GM04504 (cell line): ENCODE results near the gene PPP1R1B.

Experiments used
- DNase-seq: peaks from one replicate; pipeline ENCODE4 v3.0.0-alpha.2; 2012; ENCODE audit warnings: low read depth

The PPP1R1B gene

GRCh38 chr17:39633570-39634183, 6.9 kb downstream of the PPP1R1B start:
- DNase-seq: no peak

- no peak for DNase-seq
Measured at GRCh38 chr17:39634384-39634871, 7.7 kb downstream of the PPP1R1B start.

- no peak for DNase-seq
Measured at GRCh38 chr17:39635614-39636176, 8.9 kb downstream of the PPP1R1B start.

DNA sequence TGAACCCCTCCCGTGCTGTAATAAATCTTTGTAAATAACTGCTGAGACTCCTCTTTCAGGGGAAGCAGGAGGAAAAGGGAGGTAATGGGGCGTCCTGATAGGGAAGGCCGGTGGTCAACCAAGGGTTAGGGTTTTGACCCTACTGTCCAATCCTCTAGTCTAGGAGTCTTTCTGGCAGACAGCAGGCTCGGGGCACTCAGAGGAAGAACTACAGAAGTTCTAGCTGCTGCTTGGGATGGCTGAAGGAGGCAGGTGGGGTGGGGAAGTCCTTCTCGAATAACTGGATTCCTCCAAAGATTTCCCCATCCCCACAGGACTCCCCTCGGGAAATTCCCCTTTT, 9.8 kb downstream of the PPP1R1B start:
- DNase-seq: no peak

DNA sequence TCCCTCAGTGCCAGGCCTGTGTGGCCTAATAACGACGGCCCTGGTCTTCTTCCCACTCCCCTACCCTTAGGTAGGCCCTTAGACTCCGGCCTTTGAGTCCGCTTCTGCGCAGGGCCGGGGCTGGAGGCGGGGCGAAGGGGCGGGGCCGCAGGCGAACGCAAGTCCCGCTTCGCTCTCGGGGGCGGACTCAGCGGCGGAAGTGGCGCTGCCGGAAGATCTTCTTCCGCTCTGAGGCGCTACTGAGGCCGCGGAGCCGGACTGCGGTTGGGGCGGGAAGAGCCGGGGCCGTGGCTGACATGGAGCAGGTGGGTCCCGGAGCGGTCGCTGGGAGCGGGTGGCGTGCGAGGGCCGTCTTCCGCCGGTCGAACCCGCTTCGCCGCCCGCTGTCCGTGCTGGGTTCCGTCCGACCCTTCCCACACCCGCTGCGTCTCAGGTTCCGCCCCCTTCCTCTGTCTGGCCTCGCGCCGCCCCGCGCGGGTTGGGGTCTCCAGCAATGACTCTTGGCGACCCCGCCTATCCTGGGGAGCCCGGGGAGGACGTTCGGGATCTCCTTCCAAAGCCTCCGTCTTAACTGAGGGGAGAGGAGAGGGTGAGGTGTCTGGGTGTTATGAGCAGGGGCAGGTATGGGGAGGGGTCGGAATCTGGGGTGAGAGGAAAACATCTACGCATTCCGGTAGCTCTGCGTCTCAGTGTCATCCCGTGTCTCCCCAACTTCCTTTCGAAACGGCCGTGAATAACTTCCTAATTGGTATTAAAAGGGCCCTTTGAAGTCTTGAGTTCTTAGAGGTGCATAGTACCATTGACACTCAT, 10.4 kb downstream of the PPP1R1B start, which contains the start of gene STARD3:
Gene STARD3 (plus strand): TSS at position 218 of the 810 bp plus-strand sequence. CDS start 16,388 bp downstream, outside the sequence.
- DNase-seq: peak; percentile 59

DNA sequence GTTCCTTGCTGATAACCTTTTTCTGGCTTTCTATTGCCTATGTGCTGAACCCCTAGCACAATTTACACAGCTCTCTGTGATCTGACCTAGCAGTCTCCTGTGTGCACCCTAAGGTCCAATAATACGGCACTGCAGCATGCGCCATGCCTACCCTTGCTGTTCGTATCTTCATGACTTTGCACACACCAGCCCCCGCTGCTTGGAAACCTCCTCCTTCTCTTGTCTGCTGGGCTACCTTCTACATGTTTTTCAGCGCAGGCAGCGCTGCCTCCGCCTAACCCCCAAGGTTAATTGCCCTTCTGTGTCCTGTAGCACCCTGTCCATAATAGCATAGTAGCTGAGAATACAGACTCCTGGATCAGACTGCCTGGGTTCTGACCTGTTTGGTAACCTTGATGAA, 11.6 kb downstream of the PPP1R1B start:
- no peak for DNase-seq

GRCh38 chr17:39639043-39639442, 12.3 kb downstream of the PPP1R1B start:
- no peak for DNase-seq

DNA sequence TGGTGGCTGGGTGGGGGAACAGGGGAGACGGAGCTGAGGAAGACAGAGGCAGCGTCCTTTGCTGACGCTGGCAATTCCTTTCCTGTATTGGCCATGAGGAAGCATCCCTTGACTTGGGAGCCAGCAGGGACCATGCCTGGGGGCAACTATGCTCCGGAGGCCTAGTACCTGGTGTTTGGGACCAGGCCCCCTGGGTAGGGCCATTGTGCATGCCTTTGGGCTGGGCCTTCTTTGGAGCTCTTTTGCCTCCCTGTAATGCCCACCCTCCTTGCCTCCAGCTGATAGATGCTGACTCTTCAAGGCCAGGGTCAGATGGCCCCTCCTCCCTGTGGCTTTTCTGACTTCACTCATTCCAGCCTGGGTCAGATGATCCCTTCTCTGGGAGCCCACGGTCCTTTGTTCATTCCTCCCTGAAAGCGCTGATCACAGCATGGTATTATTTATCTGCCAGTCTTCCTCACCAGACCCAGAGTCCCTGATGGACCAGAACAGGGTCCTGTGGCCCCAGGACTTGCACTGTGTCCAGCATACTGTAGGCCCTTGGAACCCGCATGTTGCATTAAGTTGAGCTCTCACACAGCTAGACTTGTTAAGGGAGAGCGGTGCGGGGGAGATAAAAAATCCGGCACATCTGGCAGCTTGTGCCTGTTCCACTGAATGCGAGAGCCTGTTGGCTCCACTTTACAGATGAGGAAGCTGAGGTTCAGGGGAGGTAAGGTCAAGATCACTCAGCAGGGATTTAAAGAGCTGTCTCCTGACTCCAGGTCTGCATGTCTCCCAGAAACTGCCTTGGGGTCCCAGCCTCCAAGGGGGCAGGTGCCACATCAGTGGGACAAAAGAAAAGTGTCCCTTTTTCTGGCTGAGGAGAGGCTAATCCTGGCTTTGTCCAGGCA, 13.1 kb downstream of the PPP1R1B start:
- no peak for DNase-seq

GRCh38 chr17:39640591-39641031, 13.9 kb downstream of the PPP1R1B start:
- DNase-seq: no peak

GRCh38 chr17:39641097-39641496, 14.3 kb downstream of the PPP1R1B start:
- DNase-seq: no peak

DNA sequence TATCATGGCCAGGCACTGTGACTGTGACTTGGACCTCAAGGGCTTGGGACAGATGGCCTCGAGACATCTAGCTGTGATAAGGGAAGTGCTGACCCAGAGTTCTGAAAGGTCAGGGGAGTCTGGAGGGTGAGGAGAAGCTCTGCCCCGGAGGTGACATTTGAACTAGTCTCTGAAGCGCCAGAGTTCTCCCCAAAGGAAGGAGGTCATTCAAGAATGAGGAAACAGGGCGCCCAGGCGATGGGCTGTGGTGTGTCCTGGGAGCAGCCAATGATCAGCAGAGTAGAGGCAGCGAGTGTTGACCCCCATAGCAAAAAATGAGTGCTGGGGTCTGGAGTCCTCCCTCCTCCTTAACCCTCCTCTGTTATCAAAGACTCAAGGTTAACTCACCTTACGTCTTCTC, 15.1 kb downstream of the PPP1R1B start:
- DNase-seq: no peak

GRCh38 chr17:39642291-39643074, 15.7 kb downstream of the PPP1R1B start:
- DNase-seq: no peak

DNA sequence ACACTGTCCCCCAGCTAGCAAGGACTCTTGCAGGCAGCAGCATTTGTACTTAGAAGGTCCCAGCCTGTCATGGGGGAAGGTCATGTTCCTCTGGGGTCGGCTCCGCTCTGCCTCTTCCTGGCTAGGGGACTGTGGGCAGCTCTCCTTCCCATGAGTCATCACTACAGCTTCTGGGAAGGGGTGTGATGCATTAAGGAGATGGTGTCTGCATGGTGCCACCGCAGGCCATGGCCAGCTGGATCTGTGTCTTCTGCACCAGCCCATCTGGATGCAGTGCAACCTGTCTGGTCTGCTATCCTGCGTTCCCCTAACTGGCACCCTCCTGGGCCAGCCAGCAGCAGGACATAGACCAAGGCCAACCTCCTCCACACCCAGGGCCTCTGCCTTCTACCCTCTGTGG, 16.5 kb downstream of the PPP1R1B start:
- DNase-seq: no peak

GRCh38 chr17:39647256-39647655, 20.5 kb downstream of the PPP1R1B start:
- DNase-seq: no peak

GRCh38 chr17:39648616-39649366, 22.0 kb downstream of the PPP1R1B start:
- no peak for DNase-seq

DNA sequence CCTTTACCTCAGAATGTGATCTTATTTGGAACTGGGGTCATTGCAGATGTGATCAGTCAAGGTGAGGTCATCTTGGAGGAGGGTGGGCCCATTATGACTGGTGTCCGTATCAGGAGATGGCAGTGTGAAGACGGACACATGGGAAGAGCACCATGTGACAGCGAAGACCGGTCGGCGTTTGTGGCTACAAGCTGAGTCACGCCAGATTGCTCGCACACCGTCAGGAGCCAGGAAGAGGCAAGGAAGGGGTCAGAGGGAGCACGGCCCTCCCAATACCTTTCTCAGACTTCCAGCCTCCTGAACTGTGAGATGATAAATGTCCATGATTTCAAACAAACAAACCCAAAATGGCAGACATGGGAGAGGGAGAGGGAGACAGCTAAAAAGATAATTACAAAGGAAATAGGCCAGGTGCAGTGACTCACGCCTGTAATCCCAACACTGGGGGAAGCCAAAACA, 23.4 kb downstream of the PPP1R1B start:
- DNase-seq: no peak

GRCh38 chr17:39651923-39652586, 25.3 kb downstream of the PPP1R1B start:
- DNase-seq: no peak

GRCh38 chr17:39652587-39653315, 26.0 kb downstream of the PPP1R1B start:
- no peak for DNase-seq

DNA sequence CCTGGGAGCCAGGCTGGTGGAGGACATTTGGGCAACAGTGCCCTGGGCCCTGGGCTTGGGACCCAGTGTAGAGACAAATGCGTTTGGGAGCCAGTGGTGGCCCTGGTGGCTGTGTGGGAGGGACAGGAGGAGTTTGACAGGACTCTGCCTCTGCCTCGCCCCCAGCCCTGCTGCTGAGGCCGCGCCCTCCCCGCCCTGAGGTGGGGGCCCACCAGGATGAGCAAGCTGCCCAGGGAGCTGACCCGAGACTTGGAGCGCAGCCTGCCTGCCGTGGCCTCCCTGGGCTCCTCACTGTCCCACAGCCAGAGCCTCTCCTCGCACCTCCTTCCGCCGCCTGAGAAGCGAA, 26.5 kb downstream of the PPP1R1B start:
- no peak for DNase-seq
